Superior temporal gyrus (tissue), 1 donor: ENCODE measurements around the gene ST3GAL2.

Experiments
- DNase-seq: peaks from one replicate; pipeline ENCODE4 v3.0.0-alpha.2; 2016; ENCODE audit errors: extremely low spot score

The ST3GAL2 gene

DNA sequence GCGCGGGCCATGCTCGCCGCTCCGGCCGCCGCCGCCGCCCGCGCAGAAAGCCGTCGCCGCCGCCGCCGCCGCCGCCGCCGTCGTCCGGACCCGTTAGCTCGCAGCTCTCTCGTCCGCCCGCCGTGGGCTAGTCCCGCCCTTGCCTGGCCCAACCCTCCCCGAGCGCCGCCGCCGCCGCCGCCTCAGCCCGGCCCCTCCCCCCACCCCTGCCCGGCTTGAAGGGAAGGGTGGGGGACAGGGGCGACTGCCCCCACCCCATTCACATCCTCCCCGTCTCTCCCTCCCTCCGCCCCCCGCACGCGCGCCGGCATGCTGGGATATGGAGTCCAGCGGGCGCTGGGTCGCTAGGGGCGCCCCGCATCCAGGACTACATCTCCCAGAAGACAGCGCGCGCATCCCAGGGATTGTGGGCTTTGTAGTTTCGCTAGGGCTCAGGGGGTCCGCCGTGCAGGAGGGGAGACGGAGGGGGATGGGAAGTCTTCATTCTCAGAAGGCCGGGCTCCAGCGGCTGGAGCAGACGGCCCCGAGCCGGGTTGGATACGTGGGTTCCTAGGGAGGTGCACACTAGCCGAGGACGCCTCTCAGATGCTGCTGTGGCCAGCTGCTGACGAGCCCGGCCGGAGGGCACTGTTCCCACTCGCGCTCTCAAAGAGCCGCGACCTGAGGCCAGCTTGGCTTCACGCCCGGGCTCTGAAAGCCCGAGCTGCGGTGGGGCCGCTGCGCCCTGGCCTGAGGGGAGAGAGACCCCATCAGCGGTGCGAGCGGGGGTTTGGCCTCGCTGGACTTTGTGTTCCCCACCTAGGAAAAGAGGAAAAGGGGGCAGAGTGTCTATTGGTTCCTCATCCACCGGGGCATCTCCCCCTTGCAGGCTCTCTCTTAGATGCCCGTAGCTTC is at the start of gene ST3GAL2:
ST3GAL2 (minus strand) TSS at position 132 of the 894 bp plus-strand sequence. CDS start 40,570 bp downstream, outside the sequence.
- DNase-seq: peak; percentile 93

GRCh38 chr16:70484867-70485266 is 46.0 kb upstream of the ST3GAL2 start:
- DNase-seq: no peak

DNA sequence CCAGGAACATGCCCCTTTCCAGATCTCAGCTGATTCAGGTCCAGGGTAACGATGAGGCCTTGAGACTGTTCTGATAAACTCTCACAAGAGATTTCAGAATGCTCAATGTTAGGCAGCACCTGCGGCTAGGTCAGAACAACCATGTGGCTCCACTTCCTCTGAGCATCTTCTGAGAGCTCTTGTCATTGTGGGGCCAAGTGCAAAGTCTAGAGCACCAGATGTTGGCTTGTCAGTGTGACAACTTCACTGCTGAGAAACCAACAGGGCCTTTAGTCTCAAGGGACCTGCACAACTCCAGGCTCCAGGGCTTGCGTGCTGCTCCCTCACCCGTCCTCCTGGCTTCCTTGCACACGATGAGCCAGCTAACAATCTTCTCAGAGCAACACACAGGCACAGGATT is 44.5 kb upstream of the ST3GAL2 start:
- DNase-seq: no peak

DNA sequence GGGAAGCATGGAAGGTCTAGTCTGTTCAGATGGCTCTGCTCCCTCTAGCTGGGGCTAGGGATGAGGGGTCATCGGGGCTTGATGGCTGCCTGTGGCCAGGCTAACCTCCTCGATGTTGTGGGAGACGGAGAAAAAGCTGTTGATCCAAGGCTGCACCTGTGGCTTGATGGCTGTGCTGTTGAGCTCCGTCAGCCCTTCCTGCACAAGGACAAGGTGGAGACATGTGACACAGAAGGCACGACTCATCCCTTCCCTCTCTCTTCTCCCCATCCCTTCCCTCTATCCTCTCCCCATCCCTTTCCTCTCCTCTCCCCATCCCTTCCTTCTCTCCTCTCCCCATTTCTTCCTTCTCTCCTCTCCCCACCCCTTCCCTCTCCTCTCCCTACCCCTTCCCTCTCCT is 43.7 kb upstream of the ST3GAL2 start:
- DNase-seq: no peak

- DNase-seq: no peak
Observed at GRCh38 chr16:70481929-70482536, 43.1 kb upstream of the ST3GAL2 start.

- DNase-seq: no peak
Observed at GRCh38 chr16:70480127-70481105, 41.5 kb upstream of the ST3GAL2 start.

GRCh38 chr16:70478912-70479341 is 40.0 kb upstream of the ST3GAL2 start:
- no peak for DNase-seq

- DNase-seq: no peak
Observed at GRCh38 chr16:70478169-70478568, 39.3 kb upstream of the ST3GAL2 start.

DNA sequence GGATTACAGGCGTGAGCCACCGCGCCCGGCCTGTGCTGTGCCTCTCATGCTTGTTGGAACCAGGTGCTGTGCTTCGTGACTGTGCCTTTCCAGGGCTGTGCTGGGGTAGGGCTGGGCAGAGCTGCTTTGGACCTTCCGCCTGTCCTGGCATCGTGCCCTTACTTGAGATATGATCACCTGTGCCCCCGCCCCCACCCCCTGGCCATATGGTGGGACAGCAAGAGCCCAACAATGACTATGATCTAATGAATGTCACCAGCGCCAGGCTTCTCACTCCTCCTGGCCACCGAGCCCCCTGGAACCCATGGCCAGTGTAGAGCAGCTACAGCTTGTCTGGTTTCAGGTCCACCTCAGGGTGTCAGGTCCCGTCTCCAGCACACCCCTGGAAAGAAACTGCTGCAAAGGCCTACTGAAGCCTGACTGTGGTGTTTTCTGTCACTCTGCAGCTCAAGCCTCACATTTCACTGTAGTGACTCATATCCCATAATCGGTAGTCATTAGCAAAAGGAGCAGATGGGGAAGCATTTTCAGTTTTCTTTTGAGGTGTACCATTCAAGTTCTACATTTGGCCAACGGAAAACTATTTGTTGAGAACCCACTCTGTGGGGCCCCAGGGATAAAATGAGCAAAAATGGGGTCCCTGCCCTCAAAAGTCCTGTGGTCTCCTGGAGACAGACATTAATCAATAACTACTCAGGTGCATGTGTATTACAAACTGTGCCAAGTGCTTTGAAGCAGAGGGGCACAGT is 37.5 kb upstream of the ST3GAL2 start:
- peak; percentile 33 for DNase-seq

DNA sequence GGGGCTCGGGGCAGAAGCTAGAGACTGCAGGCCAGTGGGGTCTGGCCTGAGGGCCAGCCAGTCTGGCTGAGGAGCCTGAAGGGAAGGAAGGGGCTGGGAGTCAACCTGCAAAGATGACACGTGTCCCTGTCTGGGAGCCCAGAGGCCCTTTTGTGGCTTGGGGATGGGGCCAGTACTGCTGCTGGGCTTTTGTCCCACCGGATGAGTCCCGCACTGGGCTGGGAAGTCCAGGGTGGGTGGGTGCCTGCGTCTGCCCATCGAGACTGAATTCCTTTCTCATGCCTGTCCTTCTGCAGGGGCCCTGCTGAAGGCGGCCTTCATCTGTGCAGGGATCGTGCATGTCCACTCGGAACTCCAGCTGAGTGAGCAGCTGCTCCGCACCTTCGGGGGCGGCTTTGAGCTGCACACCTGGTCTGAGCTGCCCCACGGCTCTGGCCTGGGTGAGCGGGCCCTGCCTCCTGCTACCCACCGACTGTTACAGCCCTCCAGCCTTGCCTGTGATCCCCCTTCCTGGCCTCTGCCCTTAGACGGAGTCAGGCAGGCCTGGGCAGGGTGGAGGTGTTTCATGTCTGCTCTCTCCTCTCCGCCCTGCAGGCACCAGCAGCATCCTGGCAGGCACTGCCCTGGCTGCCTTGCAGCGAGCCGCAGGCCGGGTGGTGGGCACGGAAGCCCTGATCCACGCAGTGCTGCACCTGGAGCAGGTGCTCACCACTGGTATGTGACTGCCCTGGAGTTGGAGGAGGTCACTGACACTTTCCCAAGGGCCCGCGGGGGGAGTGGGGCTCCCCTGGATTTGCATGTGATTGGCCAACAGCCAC is 36.4 kb upstream of the ST3GAL2 start:
- DNase-seq: no peak

GRCh38 chr16:70474320-70475053 is 35.6 kb upstream of the ST3GAL2 start:
- DNase-seq: no peak

DNA sequence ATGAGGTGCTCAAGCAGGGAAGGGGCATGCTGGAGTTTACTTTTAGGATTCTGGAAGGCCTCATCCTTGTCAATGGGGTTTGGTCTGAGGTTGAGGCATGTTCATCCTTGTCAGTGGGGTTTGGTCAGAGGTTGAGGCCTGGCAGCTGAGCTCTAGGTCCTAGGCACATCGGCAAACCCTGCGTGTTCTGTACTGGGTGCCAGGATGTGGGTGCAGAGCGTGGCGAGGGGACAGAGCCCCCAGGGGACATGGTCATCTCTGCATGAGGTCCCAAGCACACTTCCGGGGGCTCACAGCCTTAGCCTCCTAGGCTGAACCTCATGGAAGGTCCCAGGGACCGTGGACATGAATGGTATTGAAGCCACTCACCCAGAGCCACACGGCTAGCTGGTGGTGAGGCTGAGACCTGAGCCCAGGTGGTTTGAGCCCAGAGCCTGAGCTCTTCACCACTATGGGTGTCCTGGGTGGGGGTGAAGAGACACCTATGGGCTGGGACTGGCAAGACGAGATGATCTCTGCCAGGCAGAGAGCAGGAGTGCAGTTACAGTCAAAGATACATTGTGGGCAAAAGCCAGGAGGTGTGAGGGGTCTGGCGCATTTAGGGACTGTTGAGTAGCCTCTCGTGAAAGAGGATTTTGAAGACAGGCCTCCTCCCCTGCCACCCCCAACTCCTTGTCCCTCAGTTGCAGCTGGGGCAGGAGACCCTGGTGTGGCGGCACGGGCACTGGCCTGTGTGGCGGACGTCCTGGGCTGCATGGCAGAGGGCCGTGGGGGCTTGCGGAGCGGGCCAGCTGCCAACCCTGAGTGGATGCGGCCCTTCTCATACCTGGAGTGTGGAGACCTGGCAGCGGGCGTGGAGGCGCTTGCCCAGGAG is 34.8 kb upstream of the ST3GAL2 start:
- no peak for DNase-seq

DNA sequence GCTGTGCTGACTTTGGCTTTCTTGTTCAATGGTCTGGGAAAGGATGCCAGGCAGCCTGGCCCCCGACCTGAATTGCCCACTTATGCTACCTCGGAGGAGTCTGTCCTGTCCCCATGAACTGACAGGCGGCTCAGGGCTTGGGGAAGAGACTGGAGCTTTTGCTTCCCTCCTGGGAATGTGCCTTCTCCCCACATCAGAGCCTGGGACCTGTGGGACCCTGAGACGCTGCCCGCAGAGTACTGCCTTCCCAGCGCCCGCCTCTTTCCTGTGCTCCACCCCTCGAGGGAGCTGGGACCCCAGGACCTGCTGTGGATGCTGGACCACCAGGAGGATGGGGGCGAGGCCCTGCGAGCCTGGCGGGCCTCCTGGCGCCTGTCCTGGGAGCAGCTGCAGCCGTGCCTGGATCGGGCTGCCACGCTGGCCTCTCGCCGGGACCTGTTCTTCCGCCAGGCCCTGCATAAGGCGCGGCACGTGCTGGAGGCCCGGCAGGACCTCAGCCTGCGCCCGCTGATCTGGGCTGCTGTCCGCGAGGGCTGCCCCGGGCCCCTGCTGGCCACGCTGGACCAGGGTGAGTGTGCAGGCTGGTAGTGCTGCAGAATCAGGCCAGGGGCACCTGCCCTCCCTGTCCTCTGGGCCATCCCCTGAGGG is 34.0 kb upstream of the ST3GAL2 start:
- DNase-seq: no peak

DNA sequence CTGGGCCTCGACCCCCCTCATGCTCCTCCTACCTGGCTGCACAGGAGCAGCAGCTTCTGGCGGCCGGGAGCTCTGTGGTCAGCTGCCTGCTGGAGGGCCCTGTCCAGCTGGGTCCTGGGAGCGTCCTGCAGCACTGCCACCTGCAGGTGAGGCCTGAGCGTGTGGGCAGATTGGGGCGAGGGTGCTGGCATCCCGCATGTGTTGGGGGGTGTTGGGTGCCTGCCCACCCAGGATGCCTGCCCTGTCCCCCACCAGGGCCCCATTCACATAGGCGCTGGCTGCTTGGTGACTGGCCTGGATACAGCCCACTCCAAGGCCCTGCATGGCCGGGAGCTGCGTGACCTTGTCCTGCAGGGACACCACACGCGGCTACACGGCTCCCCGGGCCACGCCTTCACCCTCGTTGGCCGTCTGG is 32.0 kb upstream of the ST3GAL2 start:
- DNase-seq: no peak

DNA sequence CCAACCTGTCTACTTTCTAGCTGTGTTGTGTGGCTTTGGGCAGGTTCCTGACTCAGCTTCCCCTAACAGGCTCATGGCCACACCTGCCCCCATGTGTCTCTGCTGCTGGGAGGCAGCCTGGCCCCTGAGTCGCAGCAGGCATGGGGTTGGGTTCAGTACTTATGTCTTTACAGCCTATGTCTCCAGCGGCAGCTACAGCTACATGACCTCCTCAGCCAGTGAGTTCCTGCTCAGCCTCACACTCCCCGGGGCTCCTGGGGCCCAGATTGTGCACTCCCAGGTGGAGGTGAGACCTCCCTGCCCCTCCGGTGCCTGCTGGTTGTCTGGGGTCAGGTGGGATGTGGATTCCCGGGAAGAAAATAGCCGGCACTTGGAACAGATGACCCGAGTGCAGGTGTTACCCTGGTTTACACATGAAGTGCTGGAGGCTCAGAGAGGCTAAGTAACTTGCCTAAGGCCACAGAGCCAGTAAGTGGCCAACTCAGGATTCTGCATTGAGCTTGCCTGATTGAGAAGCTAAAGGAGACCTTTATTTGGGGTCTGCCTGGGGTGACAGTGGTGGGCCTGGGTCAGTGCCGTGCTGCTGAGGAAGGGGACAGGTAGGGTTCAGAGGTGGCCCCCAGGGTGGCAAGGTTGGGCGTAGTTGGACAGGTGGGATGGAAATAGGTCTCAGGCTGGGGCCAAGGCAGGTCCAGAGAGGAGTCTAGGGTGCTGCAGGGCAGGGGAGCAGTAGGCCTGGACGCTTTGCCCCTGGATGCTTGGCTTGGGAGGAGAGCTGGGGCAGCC is 31.4 kb upstream of the ST3GAL2 start:
- DNase-seq: no peak

DNA sequence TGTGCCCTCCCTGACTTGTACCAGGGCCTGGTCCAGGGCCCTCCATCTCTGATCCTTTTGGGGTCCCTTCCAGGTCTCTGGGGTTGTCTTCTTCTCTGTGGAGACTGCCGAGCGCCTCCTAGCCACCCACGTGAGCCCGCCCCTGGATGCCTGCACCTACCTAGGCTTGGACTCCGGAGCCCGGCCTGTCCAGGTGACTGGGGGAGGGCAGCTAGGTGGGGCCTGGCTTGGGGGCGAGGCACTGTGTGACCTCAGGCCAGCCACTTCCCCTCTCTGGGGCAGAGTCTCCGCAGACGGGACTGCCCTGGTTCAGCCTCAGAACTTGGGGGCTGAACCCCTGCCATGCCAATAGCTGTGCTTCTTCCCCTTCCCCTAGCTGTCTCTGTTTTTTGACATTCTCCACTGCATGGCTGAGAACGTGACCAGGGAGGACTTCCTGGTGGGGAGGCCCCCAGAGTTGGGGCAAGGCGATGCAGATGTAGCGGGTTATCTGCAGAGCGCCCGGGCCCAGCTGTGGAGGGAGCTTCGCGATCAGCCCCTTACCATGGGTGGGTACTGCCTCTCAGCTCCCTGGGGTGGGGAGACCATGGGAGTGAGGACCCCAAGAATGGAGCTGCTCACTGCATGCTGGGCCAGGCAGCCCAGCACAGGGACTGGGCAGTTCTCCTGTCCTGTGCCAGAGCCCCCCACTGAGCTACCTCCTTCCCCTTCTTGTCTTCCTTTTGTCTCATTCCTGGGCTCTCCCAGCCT is 30.1 kb upstream of the ST3GAL2 start:
- no peak for DNase-seq

DNA sequence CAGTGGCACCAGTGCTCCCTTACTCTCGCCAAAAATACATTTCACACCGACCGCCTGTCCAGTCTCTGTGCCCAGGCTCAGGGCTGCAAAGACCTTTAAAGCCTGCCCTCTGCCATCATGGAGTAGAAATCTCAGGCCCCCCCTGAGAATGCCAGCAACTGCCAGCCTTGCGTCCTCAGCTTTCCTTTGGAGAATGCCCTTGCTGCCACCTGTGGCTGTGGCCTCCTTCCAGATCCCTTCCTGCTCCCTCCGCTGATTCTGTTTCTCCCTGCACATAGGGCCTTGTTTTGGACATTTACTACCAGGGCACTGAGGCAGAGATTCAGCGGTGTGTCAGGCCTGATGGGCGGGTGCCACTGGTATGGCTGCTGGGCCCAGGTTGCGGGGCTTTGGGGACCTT is 28.7 kb upstream of the ST3GAL2 start:
- no peak for DNase-seq
